IMR-90 (cell line): ENCODE results near the gene CANX. TPM values are rescaled to one million over a fixed set of nuclear protein-coding genes. Genes with fewer than 3 reads are reported as not detected.
A peak's percentile ranks its signal among the peaks of the same experiment; 100 is the strongest.

Experiments
- ATAC-seq: fragments of 200-7000 bp; cut with Tn5 transposase; 2 replicates; pipeline ENCODE4 v1.9.1; 2020; ENCODE audit warnings: low read depth, mild to moderate bottlenecking, moderate library complexity
- BruUV-seq: library from RNA; stranded (reverse); fragments of 400-500 nt; replicated peaks from 2 replicates; lab custom pipeline; 2021; lab: Mats Ljungman, UMichigan
- CTCF ChIA-PET: fragments of 300-600 bp; formaldehyde crosslinking; extraction: SDS; loops from one replicate; lab custom pipeline; 2021; ENCODE audit warnings: antibody characterized with exemption; lab: Yijun Ruan, JAX
- POLR2A ChIA-PET: fragments of 300-600 bp; sonication (Branson Sonifier 250); formaldehyde crosslinking; loops from one replicate; lab custom pipeline; 2022; ENCODE audit warnings: antibody characterized with exemption; ENCODE audit not compliant: unreplicated experiment; lab: Charles Lee
- DNase-seq: peaks from one replicate; pipeline ENCODE4 v3.0.0; 2013
- H2AFZ ChIP-seq: replicated peaks from 2 replicates; pipeline ENCODE3; 2013; ENCODE audit warnings: low read length, mild to moderate bottlenecking; ENCODE audit not compliant: poor library complexity
- H2AK5ac ChIP-seq: 2 replicates; pipeline ENCODE4 v1.6.1; 2013; ENCODE audit warnings: low read depth, low read length, inconsistent platforms
- H2AK9ac ChIP-seq: replicated peaks from 2 replicates; pipeline ENCODE3; 2013; ENCODE audit warnings: mild to moderate bottlenecking, low read depth, low read length, moderate library complexity; ENCODE audit not compliant: poor library complexity
- H2BK120ac ChIP-seq: 2 replicates; pipeline ENCODE4 v1.6.1; 2013; ENCODE audit warnings: low read depth, low read length, inconsistent platforms
- H2BK15ac ChIP-seq: 3 replicates; pipeline ENCODE4 v1.6.1; 2013; ENCODE audit warnings: low read depth, low read length, inconsistent platforms
- H2BK20ac ChIP-seq: 2 replicates; pipeline ENCODE4 v1.6.1; 2013; ENCODE audit warnings: low read depth, mild to moderate bottlenecking, inconsistent platforms, low read length, moderate library complexity
- H2BK5ac ChIP-seq: 2 replicates; pipeline ENCODE4 v1.6.1; 2013; ENCODE audit warnings: mild to moderate bottlenecking, low read depth, low read length, inconsistent platforms; ENCODE audit not compliant: poor library complexity, severe bottlenecking
- H3K14ac ChIP-seq: replicated peaks from 2 replicates; pipeline ENCODE4 v1.6.1; 2013; ENCODE audit warnings: low read depth, low read length, inconsistent platforms
- H3K18ac ChIP-seq: 2 replicates; pipeline ENCODE4 v1.6.1; 2013; ENCODE audit warnings: low read depth, low read length, control low read depth
- H3K23ac ChIP-seq: 2 replicates; pipeline ENCODE4 v1.6.1; 2013; ENCODE audit warnings: low read depth, low read length, inconsistent platforms
- H3K27ac ChIP-seq: 2 replicates; pipeline ENCODE4 v1.5.1; 2013; ENCODE audit warnings: mild to moderate bottlenecking, control low read depth, low read length; ENCODE audit not compliant: insufficient read depth
- H3K27me3 ChIP-seq: 2 replicates; pipeline ENCODE4 v1.6.1; 2013; ENCODE audit warnings: low read length; ENCODE audit not compliant: control insufficient read depth, insufficient read depth
- H3K36me3 ChIP-seq: 2 replicates; pipeline ENCODE4 v1.6.1; 2013; ENCODE audit warnings: low read length, mixed read lengths; ENCODE audit not compliant: control insufficient read depth, insufficient read depth
- H3K4ac ChIP-seq: 2 replicates; pipeline ENCODE4 v1.6.1; 2013; ENCODE audit warnings: low read depth, low read length, inconsistent platforms
- H3K4me1 ChIP-seq: 2 replicates; pipeline ENCODE4 v1.6.1; 2013; ENCODE audit warnings: low read length, mixed read lengths; ENCODE audit not compliant: control insufficient read depth, insufficient read depth
- H3K4me2 ChIP-seq: 2 replicates; pipeline ENCODE4 v1.6.1; 2013; ENCODE audit warnings: low read depth, mild to moderate bottlenecking, control low read depth, low read length, moderate library complexity
- H3K4me3 ChIP-seq: 2 replicates; pipeline ENCODE4 v1.5.1; 2013; ENCODE audit warnings: low read depth, mild to moderate bottlenecking, control low read depth, low read length, moderate library complexity; ENCODE audit not compliant: insufficient read depth
- H3K56ac ChIP-seq: 2 replicates; pipeline ENCODE4 v1.6.1; 2013; ENCODE audit warnings: low read length, inconsistent platforms; ENCODE audit not compliant: insufficient read depth; ENCODE audit errors: extremely low read depth
- H3K79me1 ChIP-seq, 2 experiments: 2 replicates each; pipeline ENCODE4 v1.6.1; 2013; ENCODE audit warnings: low read length in 2 of 2, inconsistent platforms in 1 of 2, low read depth in 1 of 2
- H3K9ac ChIP-seq: 2 replicates; pipeline ENCODE4 v1.6.1; 2013; ENCODE audit warnings: low read depth, low read length, control low read depth
- H3K9me1 ChIP-seq: 2 replicates; pipeline ENCODE4 v1.6.1; 2013; ENCODE audit warnings: low read length, inconsistent platforms; ENCODE audit not compliant: insufficient read depth
- H3K9me3 ChIP-seq: 2 replicates; pipeline ENCODE4 v1.6.1; 2013; ENCODE audit warnings: low read length; ENCODE audit not compliant: control insufficient read depth, insufficient read depth
- H4K20me1 ChIP-seq: 2 replicates; pipeline ENCODE4 v1.6.1; 2013; ENCODE audit warnings: low read length, inconsistent platforms; ENCODE audit not compliant: insufficient read depth
- H4K5ac ChIP-seq: 2 replicates; pipeline ENCODE4 v1.6.1; 2013; ENCODE audit warnings: mild to moderate bottlenecking, low read depth, low read length, control low read depth
- H4K8ac ChIP-seq, 2 experiments: 2 replicates each; pipeline ENCODE4 v1.6.1; 2013; ENCODE audit warnings: low read depth in 2 of 2, low read length in 2 of 2, control low read depth in 1 of 2, inconsistent platforms in 1 of 2
- H4K91ac ChIP-seq: 2 replicates; pipeline ENCODE4 v1.6.1; 2013; ENCODE audit warnings: low read depth, low read length, inconsistent platforms; ENCODE audit not compliant: insufficient read depth
- BHLHE40 ChIP-seq: fragments of 150-350 bp; IDR thresholded peaks from 2 replicates; pipeline ENCODE4 v1.6.1; 2016; ENCODE audit warnings: mild to moderate bottlenecking, low read depth, low read length
- CTCF ChIP-seq: conservative IDR thresholded peaks from 2 replicates; pipeline ENCODE4 v1.5.1; 2012; ENCODE audit warnings: mild to moderate bottlenecking, low read depth, low read length, improper control_type of control experiment
- ELK1 ChIP-seq: fragments of 150-350 bp; IDR thresholded peaks from 2 replicates; pipeline ENCODE4 v1.6.1; 2016; ENCODE audit warnings: low read depth, mild to moderate bottlenecking, low read length, moderate library complexity, borderline replicate concordance
- FOS ChIP-seq: fragments of 150-350 bp; IDR thresholded peaks from 2 replicates; pipeline ENCODE4 v1.6.1; 2016; ENCODE audit warnings: low read depth, low read length
- MAFK ChIP-seq: IDR thresholded peaks from 2 replicates; pipeline ENCODE4 v1.6.1; 2012; ENCODE audit warnings: low read depth, low read length, improper control_type of control experiment
- MAZ ChIP-seq: IDR thresholded peaks from 2 replicates; pipeline ENCODE4 v1.6.1; 2012; ENCODE audit warnings: low read depth, mild to moderate bottlenecking, low read length, improper control_type of control experiment, moderate library complexity, borderline replicate concordance
- MXI1 ChIP-seq: IDR thresholded peaks from 2 replicates; pipeline ENCODE4 v1.6.1; 2012; ENCODE audit warnings: low read depth, mild to moderate bottlenecking, low read length, moderate library complexity, borderline replicate concordance
- NFE2L2 ChIP-seq: fragments of 150-350 bp; IDR thresholded peaks from 2 replicates; pipeline ENCODE4 v1.6.1; 2016; ENCODE audit warnings: low read depth, mild to moderate bottlenecking, low read length
- POLR2A ChIP-seq: IDR thresholded peaks from 2 replicates; pipeline ENCODE4 v1.6.1; 2012; ENCODE audit warnings: mild to moderate bottlenecking, low read depth, low read length
- RAD21 ChIP-seq: IDR thresholded peaks from 2 replicates; pipeline ENCODE4 v1.6.1; 2012; ENCODE audit warnings: low read length, improper control_type of control experiment
- RCOR1 ChIP-seq: IDR thresholded peaks from 2 replicates; pipeline ENCODE4 v1.6.1; 2012; ENCODE audit warnings: mild to moderate bottlenecking, low read length, improper control_type of control experiment; ENCODE audit not compliant: insufficient replicate concordance
- SMC3 ChIP-seq: fragments of 150-350 bp; IDR thresholded peaks from 2 replicates; pipeline ENCODE4 v1.6.1; 2016; ENCODE audit warnings: low read depth, mild to moderate bottlenecking, antibody characterized with exemption, low read length, moderate library complexity
- USF2 ChIP-seq: fragments of 150-350 bp; IDR thresholded peaks from 2 replicates; pipeline ENCODE4 v1.6.1; 2017; ENCODE audit warnings: mild to moderate bottlenecking, antibody characterized with exemption, low read length, low read depth
- WGBS, 2 experiments: methylation state at CpG; one replicate each; pipeline versions ENCODE4 v1.1.5 to v1.1.7; 2013; ENCODE audit warnings: missing lambda C conversion rate in 2 of 2; ENCODE audit not compliant: insufficient read length in 1 of 2; ENCODE audit errors: extremely low coverage in 2 of 2; 5-methylcytosine and 5-hydroxymethylcytosine counted together
- dilution Hi-C: fragments of 300-500 bp; cut with HindIII; formaldehyde crosslinking; loops from one replicate; pipeline ENCODE4 v1.14.3; 2018; ENCODE audit warnings: low sequenced_read_pairs; ENCODE audit not compliant: unreplicated experiment
- in situ Hi-C: fragments of 300-500 bp; cut with MboI; formaldehyde crosslinking; loops from 3 replicates; pipeline ENCODE4 v1.14.3; 2019; ENCODE audit warnings: low sequenced_read_pairs, inconsistent platforms, mixed read lengths
- intact Hi-C: fragments of 100-400 bp; cut with micrococcal nuclease; formaldehyde crosslinking; loops from 2 replicates; pipeline ENCODE4 v1.10.0; 2022
- polyA plus RNA-seq, 3 experiments: library from polyadenylated mRNA; depleted of rRNA; stranded (reverse); fragments of >200 nt; gene quantifications; 2 replicates each; pipeline ENCODE4 v1.2.3, GENCODE V29; 2012; ENCODE audit warnings: low replicate concordance in 1 of 3
- total RNA-seq: library from RNA; depleted of rRNA; stranded (reverse); fragments of >200 nt; gene quantifications from 2 replicates; pipeline ENCODE4 v1.2.3, GENCODE V29; 2012

CANX gene
- total and polyA plus RNA-seq, 2 of the 4 experiments (the other 2 are of a cell fraction) = 216 to 345 TPM

GRCh38 chr5:179678223-179679013 lies 20.3 kb upstream of the CANX start:
- Histone ChIP-seq H2AK9ac (peak overlapping the region; percentile 99), H3K9ac (peak overlapping the region; percentile 92), H3K56ac (peak overlapping the region; percentile 90), H2BK15ac (no peak overlapping the region), H3K4ac (peak overlapping the region; percentile 97), H3K23ac (peak overlapping the region; percentile 96), H3K27me3 (no peaks in the 10 kb centered on the region), H3K4me1 (peaks cover 4% of the 10 kb centered on the region), H3K36me3 (no peaks in the 10 kb centered on the region), H2BK120ac (peak overlapping the region; percentile 55), H3K4me3 (peak overlapping the region; percentile 69), H3K14ac (peak overlapping the region; percentile 98), H2BK20ac (no peak overlapping the region), H2BK5ac (peak overlapping the region; percentile 86), H4K91ac (peak overlapping the region; percentile 97), H3K27ac (peak overlapping the region; percentile 94), H2AK5ac (peak overlapping the region; percentile 93), H4K5ac (peak overlapping the region; percentile 89), H3K9me1 (0 out of 2 replicates have a peak, but pooled peaks cover 5% of the 10 kb centered on the region), H2AFZ (peak overlapping the region; percentile 100), H3K18ac (peak overlapping the region; percentile 27), H3K79me1 (peaks cover 8 to 31% of the 10 kb centered on the region in 2 experiments), H3K9me3 (no peaks in the 10 kb centered on the region), H4K20me1 (no peaks in the 10 kb centered on the region), H3K4me2 (peak overlapping the region; percentile 91), H4K8ac (peak overlapping the region; percentile 97 to 98)
- in situ Hi-C loops (no loop called here), intact Hi-C loops (no loop called here), dilution Hi-C loops (no loop called here)
- ChIA-PET POLR2A (no interaction called here), CTCF (interaction anchor here (0.6 to 1.0 kb wide), 3 partner anchors 10 to 429 kb away, joined by 3 to 5 read pairs (median 4); no protein-coding TSS in a partner anchor)
- DNase-seq (peak; percentile 93), ATAC-seq (peak; percentile 97)
- no TSS peak for BruUV-seq
- WGBS, 2 experiments = 4% methylated on average over 64 of the region's 78 CpGs; no CpG with 5 or more reads in 1 of the 2 experiments
- TF ChIP-seq BHLHE40 (peak; percentile 40; the same call in 1 of the 2 replicates), SMC3 (no peak), CTCF (no peak), ELK1 (no peak), RAD21 (peak; percentile 12; the same call in 1 of the 2 replicates), RCOR1 (no peak), MXI1 (peak; percentile 69; the same call in 1 of the 2 replicates), NFE2L2 (no peak), POLR2A (peak; percentile 67; the same call in 1 of the 2 replicates), MAFK (no peak), FOS (no peak), MAZ (no peak; the same call in 1 of the 2 replicates), USF2 (peak; percentile 14; the same call in 1 of the 2 replicates)
